ENCODE data around the gene LMNTD2. TPM values are rescaled to one million over a fixed set of nuclear protein-coding genes. Genes with fewer than 3 reads are reported as not detected.

LMNTD2 gene
- total RNA-seq, 1 experiment from 2014 or later = 0.23 TPM

GRCh38 chr11:512761-513595 lies 47.6 kb downstream of the LMNTD2 start:
- DNase-seq (ENCODE audit: low read depth) = no peak

GRCh38 chr11:508956-509355 lies 51.6 kb downstream of the LMNTD2 start:
- no peak for DNase-seq (ENCODE audit: low read depth)

- no peak for DNase-seq (ENCODE audit: low read depth)
Observed at GRCh38 chr11:507727-508515, 52.6 kb downstream of the LMNTD2 start.

- peak; percentile 96 for DNase-seq (ENCODE audit: low read depth)
Observed at GRCh38 chr11:506995-507726, 53.4 kb downstream of the LMNTD2 start, which contains the start of gene RNH1. RNH1 (minus strand) TSS chr11:507242; CDS start chr11:502162, 5,080 bp downstream.

- DNase-seq (ENCODE audit: low read depth) = peak; percentile 99
Observed at GRCh38 chr11:506238-506994, 54.1 kb downstream of the LMNTD2 start.

- no peak for DNase-seq (ENCODE audit: low read depth)
Observed at GRCh38 chr11:504994-505344, 55.6 kb downstream of the LMNTD2 start.

Other genes starting within 250 kb of the LMNTD2 start
- 1.2 TPM in 2 replicates for gene IFITM1, start 246.7 kb downstream of the LMNTD2 start, total RNA-seq (2014; rRNA removed; shearing (Covaris generic))
- gene IFITM3, start 239.9 kb downstream of the LMNTD2 start, total RNA-seq (2014; rRNA removed; shearing (Covaris generic)) = 16.9 and 22.8 TPM in 2 replicates
- gene B4GALNT4, start 191.2 kb downstream of the LMNTD2 start, total RNA-seq (2014; rRNA removed; shearing (Covaris generic)) = 3.0 and 4.9 TPM in 2 replicates
- 7.3 and 22.9 TPM in 2 replicates for gene PKP3, start 166.5 kb downstream of the LMNTD2 start, total RNA-seq (2014; rRNA removed; shearing (Covaris generic))
- gene SIGIRR, start 145.7 kb downstream of the LMNTD2 start, total RNA-seq (2014; rRNA removed; shearing (Covaris generic)) = 10.5 and 25.8 TPM in 2 replicates
- gene ANO9, start 118.7 kb downstream of the LMNTD2 start, total RNA-seq (2014; rRNA removed; shearing (Covaris generic)) = 0.17 TPM in 1 of 2 replicates, not detected in the other
- 16.2 and 24.4 TPM in 2 replicates for gene PTDSS2, start 110.5 kb downstream of the LMNTD2 start, total RNA-seq (2014; rRNA removed; shearing (Covaris generic))
- 165 and 188 TPM in 2 replicates for gene RNH1, start 53.5 kb downstream of the LMNTD2 start, total RNA-seq (2014; rRNA removed; shearing (Covaris generic))
- 67.4 and 75.8 TPM in 2 replicates for gene HRAS, start 25.2 kb downstream of the LMNTD2 start, total RNA-seq (2014; rRNA removed; shearing (Covaris generic))
- 0.11 and 0.60 TPM in 2 replicates for gene LRRC56, start 23.2 kb downstream of the LMNTD2 start, total RNA-seq (2014; rRNA removed; shearing (Covaris generic))
- 19.8 and 25.2 TPM in 2 replicates for gene RASSF7, start 232 bp upstream of the LMNTD2 start, total RNA-seq (2014; rRNA removed; shearing (Covaris generic))
- gene PHRF1, start 15.7 kb upstream of the LMNTD2 start, total RNA-seq (2014; rRNA removed; shearing (Covaris generic)) = 22.0 and 29.2 TPM in 2 replicates
- 6.7 and 14.5 TPM in 2 replicates for gene IRF7, start 55.2 kb upstream of the LMNTD2 start, total RNA-seq (2014; rRNA removed; shearing (Covaris generic))
- not detected in 2 replicates for gene CDHR5, start 64.2 kb upstream of the LMNTD2 start, total RNA-seq (2014; rRNA removed; shearing (Covaris generic))
- gene SCT, start 66.4 kb upstream of the LMNTD2 start, total RNA-seq (2014; rRNA removed; shearing (Covaris generic)) = not detected in 2 replicates
- not detected in 2 replicates for gene DRD4, start 76.5 kb upstream of the LMNTD2 start, total RNA-seq (2014; rRNA removed; shearing (Covaris generic))
- 21.7 and 25.5 TPM in 2 replicates for gene DEAF1, start 134.5 kb upstream of the LMNTD2 start, total RNA-seq (2014; rRNA removed; shearing (Covaris generic))
- 7.5 and 15.8 TPM in 2 replicates for gene TMEM80, start 135.1 kb upstream of the LMNTD2 start, total RNA-seq (2014; rRNA removed; shearing (Covaris generic))
- 1.8 and 5.4 TPM in 2 replicates for gene EPS8L2, start 145.5 kb upstream of the LMNTD2 start, total RNA-seq (2014; rRNA removed; shearing (Covaris generic))
- gene TALDO1, start 186.7 kb upstream of the LMNTD2 start, total RNA-seq (2014; rRNA removed; shearing (Covaris generic)) = 319 and 455 TPM in 2 replicates
- gene GATD1, start 216.7 kb upstream of the LMNTD2 start, total RNA-seq (2014; rRNA removed; shearing (Covaris generic)) = 17.3 and 18.4 TPM in 2 replicates
- 0.51 and 1.2 TPM in 2 replicates for gene CEND1, start 229.4 kb upstream of the LMNTD2 start, total RNA-seq (2014; rRNA removed; shearing (Covaris generic))
- 11.8 and 14.1 TPM in 2 replicates for gene SLC25A22, start 237.5 kb upstream of the LMNTD2 start, total RNA-seq (2014; rRNA removed; shearing (Covaris generic))
- 3.5 and 10.4 TPM in 2 replicates for gene PIDD1, start 244.5 kb upstream of the LMNTD2 start, total RNA-seq (2014; rRNA removed; shearing (Covaris generic))
- gene RPLP2, start 249.2 kb upstream of the LMNTD2 start, total RNA-seq (2014; rRNA removed; shearing (Covaris generic)) = 693 and 756 TPM in 2 replicates